Hepatocyte (in vitro differentiated cells): ENCODE data around the gene BCAS4. TPM values are rescaled to one million over a fixed set of nuclear protein-coding genes. Genes with fewer than 3 reads are reported as not detected.

Experiments used
- DNase-seq: peaks from one replicate; pipeline ENCODE4 v3.0.0-alpha.2; 2016; ENCODE audit warnings: low spot score
- H2AFZ ChIP-seq: fragments of 200-600 bp; sonication (generic); 2 replicates; pipeline ENCODE4 v1.6.0; 2016; ENCODE audit warnings: antibody characterized with exemption, mild to moderate bottlenecking
- H3K27ac ChIP-seq: fragments of 200-600 bp; sonication (generic); 2 replicates; pipeline ENCODE4 v1.5.1; 2016; ENCODE audit warnings: mild to moderate bottlenecking
- H3K27me3 ChIP-seq: fragments of 200-600 bp; sonication (generic); 2 replicates; pipeline ENCODE4 v1.6.1; 2016
- H3K36me3 ChIP-seq: fragments of 200-600 bp; sonication (generic); replicated peaks from 2 replicates; pipeline ENCODE4 v1.5.1; 2016; ENCODE audit warnings: low read depth; ENCODE audit not compliant: insufficient read depth
- H3K4me1 ChIP-seq: fragments of 200-600 bp; sonication (generic); 2 replicates; pipeline ENCODE4 v1.5.1; 2016; ENCODE audit warnings: mild to moderate bottlenecking, moderate library complexity; ENCODE audit not compliant: insufficient read depth
- H3K4me2 ChIP-seq: fragments of 200-600 bp; sonication (generic); 2 replicates; pipeline ENCODE4 v1.6.0; 2016
- H3K4me3 ChIP-seq: fragments of 200-600 bp; sonication (generic); 2 replicates; pipeline ENCODE4 v1.5.1; 2016; ENCODE audit warnings: mild to moderate bottlenecking
- H3K79me2 ChIP-seq: fragments of 200-600 bp; sonication (generic); 2 replicates; pipeline ENCODE4 v1.6.0; 2017; ENCODE audit warnings: mild to moderate bottlenecking
- H3K9me2 ChIP-seq: fragments of 200-600 bp; sonication (generic); replicated peaks from 2 replicates; pipeline ENCODE4 v1.6.0; 2017; ENCODE audit warnings: mild to moderate bottlenecking; ENCODE audit not compliant: insufficient read depth
- H3K9me3 ChIP-seq: fragments of 200-600 bp; sonication (generic); 2 replicates; pipeline ENCODE4 v1.5.1; 2016; ENCODE audit warnings: low read depth, mild to moderate bottlenecking
- H4K20me1 ChIP-seq: fragments of 200-600 bp; sonication (generic); 2 replicates; pipeline ENCODE4 v1.6.0; 2016; ENCODE audit warnings: mild to moderate bottlenecking; ENCODE audit not compliant: insufficient read depth, poor library complexity, severe bottlenecking
- CTCF ChIP-seq: fragments of 200-600 bp; sonication (generic); IDR thresholded peaks from 2 replicates; pipeline ENCODE4 v1.5.1; 2016; ENCODE audit warnings: antibody characterized with exemption, mild to moderate bottlenecking; ENCODE audit not compliant: poor library complexity
- EZH2 ChIP-seq: fragments of 200-600 bp; sonication (generic); IDR thresholded peaks from 2 replicates; pipeline ENCODE4 v1.6.1; 2016; ENCODE audit warnings: antibody characterized with exemption, mild to moderate bottlenecking, borderline replicate concordance
- EZH2phosphoT487 ChIP-seq: fragments of 200-600 bp; sonication (generic); IDR thresholded peaks from one replicate; pipeline ENCODE4 v1.6.1; 2018; ENCODE audit warnings: antibody characterized with exemption, mild to moderate bottlenecking, low read depth, moderate library complexity; ENCODE audit not compliant: unreplicated experiment, severe bottlenecking
- WGBS: methylation state at CpG from one replicate; pipeline ENCODE4 v1.1.6; 2016; ENCODE audit warnings: low lambda C conversion rate; ENCODE audit errors: missing lambda C conversion rate; 5-methylcytosine and 5-hydroxymethylcytosine counted together
- polyA plus RNA-seq: library from polyadenylated mRNA; unstranded; fragments of >200 nt; fragmentation: Nextera tagmentation; extraction: Ambion mirVana; gene quantifications from 2 replicates; pipeline ENCODE4 v1.2.1, GENCODE V29; 2016
- total RNA-seq: library from RNA; depleted of rRNA; stranded (reverse); fragments of >200 nt; gene quantifications from 2 replicates; pipeline ENCODE4 v1.2.3, GENCODE V29; 2014

Gene BCAS4
- total and polyA plus RNA-seq, 2 experiments from 2014 or later: 5.6 to 21.6 TPM

GRCh38 chr20:50754420-50754819 is 40.4 kb upstream of the BCAS4 start:
- WGBS: 98% methylated on average over 4 of the region's 4 CpGs
- Histone ChIP-seq H3K27ac (no peak overlapping the region), H3K9me2 (no peaks in the 10 kb centered on the region), H3K4me2 (no peak overlapping the region), H3K36me3 (no peaks in the 10 kb centered on the region), H3K4me1 (no peaks in the 10 kb centered on the region), H2AFZ (no peak overlapping the region), H3K9me3 (no peaks in the 10 kb centered on the region), H4K20me1 (no peaks in the 10 kb centered on the region), H3K79me2 (peaks cover 35% of the 10 kb centered on the region), H3K27me3 (no peaks in the 10 kb centered on the region), H3K4me3 (no peak overlapping the region)
- DNase-seq: no peak
- no peak for TF ChIP-seq EZH2
- no peak for TF ChIP-seq CTCF
- no peak for TF ChIP-seq EZH2phosphoT487

GRCh38 chr20:50756447-50756846 is 38.4 kb upstream of the BCAS4 start:
- Histone ChIP-seq H3K27me3 (no peaks in the 10 kb centered on the region), H3K4me1 (no peaks in the 10 kb centered on the region), H3K9me2 (no peaks in the 10 kb centered on the region), H3K36me3 (no peaks in the 10 kb centered on the region), H3K9me3 (no peaks in the 10 kb centered on the region), H3K79me2 (peaks cover 22% of the 10 kb centered on the region), H3K4me2 (no peak overlapping the region), H2AFZ (no peak overlapping the region), H3K27ac (no peak overlapping the region), H3K4me3 (no peak overlapping the region), H4K20me1 (no peaks in the 10 kb centered on the region)
- DNase-seq: no peak
- no peak for TF ChIP-seq EZH2phosphoT487
- no peak for TF ChIP-seq CTCF
- no peak for TF ChIP-seq EZH2
- WGBS: 91% methylated on average over 2 of the region's 2 CpGs

- WGBS: 81% methylated on average over 5 of the region's 5 CpGs
- no peak for TF ChIP-seq CTCF
- TF ChIP-seq EZH2phosphoT487: no peak
- no peak for TF ChIP-seq EZH2
- H3K9me3 ChIP-seq: no peaks in the 10 kb centered on the region
- H3K4me1 ChIP-seq: peaks cover 16% of the 10 kb centered on the region
- no peak overlapping the region for H3K4me2 ChIP-seq
- H3K79me2 ChIP-seq: peaks cover 6% of the 10 kb centered on the region
- H4K20me1 ChIP-seq: no peaks in the 10 kb centered on the region
- no peaks in the 10 kb centered on the region for H3K36me3 ChIP-seq
- H3K27me3 ChIP-seq: no peaks in the 10 kb centered on the region
- no peak overlapping the region for H3K4me3 ChIP-seq
- no peak for DNase-seq
- H2AFZ ChIP-seq: no peak overlapping the region
- no peaks in the 10 kb centered on the region for H3K9me2 ChIP-seq
- H3K27ac ChIP-seq: no peak overlapping the region
Measured at GRCh38 chr20:50758469-50758868, 36.4 kb upstream of the BCAS4 start.

- H3K27ac ChIP-seq: no peak overlapping the region
- no peaks in the 10 kb centered on the region for H3K9me3 ChIP-seq
- H3K4me2 ChIP-seq: no peak overlapping the region
- no peaks in the 10 kb centered on the region for H3K27me3 ChIP-seq
- no peaks in the 10 kb centered on the region for H3K36me3 ChIP-seq
- TF ChIP-seq EZH2phosphoT487: no peak
- TF ChIP-seq CTCF: no peak
- no peak for TF ChIP-seq EZH2
- 95% methylated on average over 3 of the region's 3 CpGs for WGBS
- no peak for DNase-seq
- H3K9me2 ChIP-seq: no peaks in the 10 kb centered on the region
- H3K4me1 ChIP-seq: peaks cover 21% of the 10 kb centered on the region
- peaks cover under 1% of the 10 kb centered on the region for H3K79me2 ChIP-seq
- no peaks in the 10 kb centered on the region for H4K20me1 ChIP-seq
- no peak overlapping the region for H3K4me3 ChIP-seq
- H2AFZ ChIP-seq: no peak overlapping the region
Measured at GRCh38 chr20:50758992-50759391, 35.9 kb upstream of the BCAS4 start.
